AG10803 (cell line): ENCODE measurements around the gene RPL10A.

ENCODE experiments used
- DNase-seq: peaks from one replicate; pipeline ENCODE4 v3.0.0; 2010; ENCODE audit warnings: low read depth
- H3K4me3 ChIP-seq: 2 replicates; pipeline ENCODE4 v1.5.1; 2011; ENCODE audit warnings: mild to moderate bottlenecking, low read length, control low read depth
- TF ChIP-seq, protein P1 (sequence below): conservative IDR thresholded peaks from 2 replicates; pipeline ENCODE4 v1.5.1; 2011; ENCODE audit warnings: mild to moderate bottlenecking, low read length, control low read depth, inconsistent platforms

Gene RPL10A

GRCh38 chr6:35506536-35506935 is 38.3 kb downstream of the RPL10A start:
- TF ChIP-seq, protein P1, sequence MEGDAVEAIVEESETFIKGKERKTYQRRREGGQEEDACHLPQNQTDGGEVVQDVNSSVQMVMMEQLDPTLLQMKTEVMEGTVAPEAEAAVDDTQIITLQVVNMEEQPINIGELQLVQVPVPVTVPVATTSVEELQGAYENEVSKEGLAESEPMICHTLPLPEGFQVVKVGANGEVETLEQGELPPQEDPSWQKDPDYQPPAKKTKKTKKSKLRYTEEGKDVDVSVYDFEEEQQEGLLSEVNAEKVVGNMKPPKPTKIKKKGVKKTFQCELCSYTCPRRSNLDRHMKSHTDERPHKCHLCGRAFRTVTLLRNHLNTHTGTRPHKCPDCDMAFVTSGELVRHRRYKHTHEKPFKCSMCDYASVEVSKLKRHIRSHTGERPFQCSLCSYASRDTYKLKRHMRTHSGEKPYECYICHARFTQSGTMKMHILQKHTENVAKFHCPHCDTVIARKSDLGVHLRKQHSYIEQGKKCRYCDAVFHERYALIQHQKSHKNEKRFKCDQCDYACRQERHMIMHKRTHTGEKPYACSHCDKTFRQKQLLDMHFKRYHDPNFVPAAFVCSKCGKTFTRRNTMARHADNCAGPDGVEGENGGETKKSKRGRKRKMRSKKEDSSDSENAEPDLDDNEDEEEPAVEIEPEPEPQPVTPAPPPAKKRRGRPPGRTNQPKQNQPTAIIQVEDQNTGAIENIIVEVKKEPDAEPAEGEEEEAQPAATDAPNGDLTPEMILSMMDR, result no peak
- no peak for DNase-seq
- H3K4me3 ChIP-seq, result no peak overlapping the region

GRCh38 chr6:35507221-35507620 is 39.0 kb downstream of the RPL10A start:
- H3K4me3 ChIP-seq, result no peak overlapping the region
- TF ChIP-seq, protein P1, result no peak
- no peak for DNase-seq

DNA sequence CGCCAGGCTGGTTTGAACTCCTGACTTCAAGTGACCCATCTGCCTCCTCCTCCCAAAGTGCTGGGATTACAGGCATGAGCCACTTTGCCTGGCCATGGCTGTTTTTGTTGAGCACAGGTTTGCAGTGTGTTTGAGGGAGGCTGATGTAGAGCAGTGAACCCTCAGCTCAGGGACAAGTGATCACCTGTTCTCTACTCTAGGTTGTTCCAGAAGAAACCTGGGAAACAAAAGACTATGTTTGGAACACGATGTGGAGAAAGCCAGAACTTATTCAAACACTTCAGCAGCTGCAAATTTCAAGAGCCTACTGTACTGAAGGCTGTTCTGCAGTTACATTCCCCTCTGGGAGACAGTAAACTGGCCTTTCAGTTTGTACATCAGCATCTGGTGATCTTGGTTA is 39.8 kb downstream of the RPL10A start:
- TF ChIP-seq, protein P1, result no peak
- DNase-seq, result no peak
- no peak overlapping the region for H3K4me3 ChIP-seq

- no peak for DNase-seq
- TF ChIP-seq, protein P1, result no peak
Measured at GRCh38 chr6:35508542-35508941, 40.3 kb downstream of the RPL10A start.

GRCh38 chr6:35510916-35511561 is 42.8 kb downstream of the RPL10A start:
- no peak overlapping the region for H3K4me3 ChIP-seq
- DNase-seq, result no peak
- TF ChIP-seq, protein P1, result no peak

More at GRCh38 chr6:35508542-35508941, 40.3 kb downstream of the RPL10A start:
- H3K4me3 ChIP-seq, result no peak overlapping the region

DNA sequence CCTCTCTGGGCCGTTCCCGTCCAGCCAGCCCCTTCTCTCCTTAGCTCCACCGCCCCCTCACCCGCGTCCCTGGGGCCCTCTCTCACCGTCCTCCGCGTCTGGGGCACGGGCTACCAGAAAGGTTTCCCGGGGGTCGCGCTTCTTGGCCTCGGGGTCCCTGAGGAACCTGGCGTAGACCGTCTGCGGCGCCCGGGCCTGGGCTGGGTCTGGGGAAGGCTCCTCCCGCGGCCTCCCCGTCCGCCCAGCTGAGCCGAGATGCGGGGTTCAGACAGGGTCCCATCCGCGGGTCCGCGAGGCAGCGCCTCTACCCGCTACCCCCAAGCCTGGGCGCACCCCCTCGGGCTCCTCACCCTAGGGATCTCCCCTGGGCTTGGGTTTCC is 43.4 kb downstream of the RPL10A start:
- DNase-seq, result no peak
- no peak overlapping the region for H3K4me3 ChIP-seq
- TF ChIP-seq, protein P1, result no peak

GRCh38 chr6:35512006-35512405 is 43.8 kb downstream of the RPL10A start:
- H3K4me3 ChIP-seq, result no peak overlapping the region

More at GRCh38 chr6:35512006-35512405, 43.8 kb downstream of the RPL10A start:
- DNase-seq, result no peak
- TF ChIP-seq, protein P1, result no peak
